Epithelial cell of esophagus (primary cell): Measurements from ENCODE around the gene STK38L.
A peak's percentile ranks its signal among the peaks of the same experiment; 100 is the strongest.

Experiments
- DNase-seq: peaks from one replicate; pipeline ENCODE4 v3.0.0; 2010; ENCODE audit warnings: low read depth
- H3K4me3 ChIP-seq: 2 replicates; pipeline ENCODE4 v1.5.1; 2011; ENCODE audit warnings: mild to moderate bottlenecking, low read length, control low read depth
- CTCF ChIP-seq: IDR thresholded peaks from 2 replicates; pipeline ENCODE4 v1.5.1; 2011; ENCODE audit warnings: low read depth, mild to moderate bottlenecking, low read length, control low read depth, inconsistent platforms; ENCODE audit not compliant: insufficient read depth; ENCODE audit errors: missing control alignments

Gene STK38L

GRCh38 chr12:27351476-27351875 is 107.4 kb downstream of the STK38L start:
- DNase-seq, result no peak
- H3K4me3 ChIP-seq, result no peak overlapping the region
- TF ChIP-seq CTCF, result no peak

- H3K4me3 ChIP-seq, result no peak overlapping the region
- TF ChIP-seq CTCF, result no peak
- no peak for DNase-seq
Observed at GRCh38 chr12:27355486-27355885, 111.4 kb downstream of the STK38L start.

- DNase-seq, result no peak
Observed at GRCh38 chr12:27355979-27356378, 111.9 kb downstream of the STK38L start.

GRCh38 chr12:27359578-27360340 is 115.7 kb downstream of the STK38L start:
- no peak for TF ChIP-seq CTCF
- peak; percentile 42 for DNase-seq
- no peak overlapping the region for H3K4me3 ChIP-seq

More at GRCh38 chr12:27355979-27356378, 111.9 kb downstream of the STK38L start:
- TF ChIP-seq CTCF, result no peak
- no peak overlapping the region for H3K4me3 ChIP-seq

- no peak for TF ChIP-seq CTCF
- DNase-seq, result no peak
- no peak overlapping the region for H3K4me3 ChIP-seq
Observed at GRCh38 chr12:27361372-27361771, 117.3 kb downstream of the STK38L start.

GRCh38 chr12:27366621-27367020 is 122.5 kb downstream of the STK38L start:
- H3K4me3 ChIP-seq, result no peak overlapping the region
- DNase-seq, result no peak
- no peak for TF ChIP-seq CTCF

GRCh38 chr12:27367078-27367477 is 123.0 kb downstream of the STK38L start:
- no peak for DNase-seq
- TF ChIP-seq CTCF, result no peak

More at GRCh38 chr12:27367078-27367477, 123.0 kb downstream of the STK38L start:
- H3K4me3 ChIP-seq, result no peak overlapping the region
